ENCODE data around the gene SSUH2. TPM values are rescaled to one million over a fixed set of nuclear protein-coding genes. Genes with fewer than 3 reads are reported as not detected.

Gene SSUH2
- total and polyA plus RNA-seq, 2 experiments from 2014 or later: 19.7 to 21.3 TPM

DNA sequence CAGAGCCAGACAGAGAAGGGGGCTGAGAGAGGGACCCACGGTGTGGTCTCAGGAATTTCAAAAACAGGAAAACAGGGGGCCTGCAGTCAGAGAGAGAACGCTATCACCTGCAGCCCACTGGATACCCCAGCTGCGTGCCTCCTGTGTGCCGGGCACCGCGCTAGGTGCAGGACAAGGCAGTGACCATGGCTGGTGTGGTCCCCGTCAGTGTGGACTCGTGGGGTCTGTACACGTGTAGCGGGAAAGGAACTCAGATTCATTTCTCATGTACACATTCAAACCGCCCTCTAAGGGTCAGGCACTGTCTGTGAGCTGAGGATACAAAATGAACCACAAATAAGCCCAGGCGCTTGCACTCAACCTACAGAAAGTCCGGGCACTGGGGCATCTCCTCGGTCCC is 20.9 kb downstream of the SSUH2 start:
- Histone ChIP-seq H3K27ac (no peak overlapping the region), H3K4me1 (ENCODE audit: insufficient read depth) (peaks cover 16% of the 10 kb centered on the region), H3K9me2 (replicated peaks; ENCODE audit: insufficient read depth) (no peaks in the 10 kb centered on the region), H2AFZ (no peak overlapping the region), H3K36me3 (replicated peaks; ENCODE audit: insufficient read depth, low read depth) (no peaks in the 10 kb centered on the region), H4K20me1 (ENCODE audit: insufficient read depth, poor library complexity, severe bottlenecking) (no peaks in the 10 kb centered on the region), H3K4me2 (no peak overlapping the region), H3K9me3 (ENCODE audit: low read depth) (no peaks in the 10 kb centered on the region), H3K79me2 (no peaks in the 10 kb centered on the region), H3K4me3 (no peak overlapping the region), H3K27me3 (no peaks in the 10 kb centered on the region)
- TF ChIP-seq EZH2phosphoT487 (IDR thresholded peaks at IDR 0.05; ENCODE audit: low read depth, severe bottlenecking, unreplicated experiment) (no peak), CTCF (IDR thresholded peaks at IDR 0.05; ENCODE audit: poor library complexity) (no peak), EZH2 (IDR thresholded peaks at IDR 0.05; ENCODE audit: borderline replicate concordance) (no peak)
- no peak for DNase-seq (ENCODE audit: low spot score)
- WGBS (ENCODE audit: low lambda C conversion rate, missing lambda C conversion rate): 92% methylated on average over 14 of the region's 14 CpGs

DNA sequence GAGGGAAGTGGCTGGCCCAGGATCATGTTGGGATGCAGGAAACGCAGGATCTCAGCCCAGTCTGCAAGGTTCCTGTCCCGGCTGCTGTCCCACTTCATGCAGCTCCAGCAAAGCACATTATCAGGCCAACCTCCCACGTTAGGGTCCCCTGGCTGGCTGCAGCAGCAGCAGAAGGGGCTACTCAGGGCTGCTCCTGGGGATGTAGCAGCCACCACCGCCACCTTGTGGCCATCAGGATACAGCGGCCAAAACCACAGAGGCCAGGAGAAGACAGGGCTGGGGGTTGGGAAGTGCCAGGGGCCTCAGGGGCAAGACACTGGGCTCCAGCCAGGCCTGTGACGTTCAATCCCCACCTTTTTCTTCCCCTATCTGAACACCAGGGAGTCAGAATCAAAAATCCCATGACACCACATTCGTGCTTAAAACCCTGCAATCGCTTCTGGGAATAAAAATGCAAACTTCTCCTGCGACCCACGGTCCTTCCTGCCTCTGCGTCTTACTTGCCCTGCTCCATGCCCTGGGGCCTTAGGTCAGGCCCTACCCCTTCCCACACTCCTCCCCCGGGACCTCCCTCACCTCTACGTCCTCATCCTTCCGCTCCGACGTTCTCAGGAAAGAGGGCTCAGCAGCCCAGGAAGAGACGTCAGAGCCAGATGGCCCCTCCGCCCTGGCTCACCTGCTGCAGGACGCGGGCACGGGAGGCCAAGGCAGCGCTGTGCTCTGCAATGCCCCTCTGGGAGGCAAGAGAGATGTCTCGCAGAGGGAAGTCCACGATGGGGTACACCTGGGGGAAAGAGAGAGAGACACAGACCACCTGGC is 21.5 kb downstream of the SSUH2 start:
- 58% methylated on average over 24 of the region's 24 CpGs for WGBS (ENCODE audit: low lambda C conversion rate, missing lambda C conversion rate)
- Histone ChIP-seq H3K4me2 (no peak overlapping the region), H3K4me3 (no peak overlapping the region), H3K9me2 (replicated peaks; ENCODE audit: insufficient read depth) (no peaks in the 10 kb centered on the region), H3K27me3 (no peaks in the 10 kb centered on the region), H3K9me3 (ENCODE audit: low read depth) (no peaks in the 10 kb centered on the region), H3K4me1 (ENCODE audit: insufficient read depth) (peaks cover 16% of the 10 kb centered on the region), H3K36me3 (replicated peaks; ENCODE audit: insufficient read depth, low read depth) (no peaks in the 10 kb centered on the region), H4K20me1 (ENCODE audit: insufficient read depth, poor library complexity, severe bottlenecking) (no peaks in the 10 kb centered on the region), H2AFZ (no peak overlapping the region), H3K79me2 (no peaks in the 10 kb centered on the region), H3K27ac (no peak overlapping the region)
- DNase-seq (ENCODE audit: low spot score): peak; percentile 87
- TF ChIP-seq CTCF (IDR thresholded peaks at IDR 0.05; ENCODE audit: poor library complexity) (peak; percentile 98), EZH2phosphoT487 (IDR thresholded peaks at IDR 0.05; ENCODE audit: low read depth, severe bottlenecking, unreplicated experiment) (no peak)

- Histone ChIP-seq H3K79me2 (no peaks in the 10 kb centered on the region), H3K36me3 (replicated peaks; ENCODE audit: insufficient read depth, low read depth) (no peaks in the 10 kb centered on the region), H3K4me2 (no peak overlapping the region), H3K27me3 (no peaks in the 10 kb centered on the region), H3K4me3 (no peak overlapping the region), H3K9me2 (replicated peaks; ENCODE audit: insufficient read depth) (no peaks in the 10 kb centered on the region), H3K4me1 (ENCODE audit: insufficient read depth) (peaks cover 16% of the 10 kb centered on the region), H3K9me3 (ENCODE audit: low read depth) (no peaks in the 10 kb centered on the region), H3K27ac (no peak overlapping the region), H2AFZ (no peak overlapping the region), H4K20me1 (ENCODE audit: insufficient read depth, poor library complexity, severe bottlenecking) (no peaks in the 10 kb centered on the region)
- WGBS (ENCODE audit: low lambda C conversion rate, missing lambda C conversion rate): 72% methylated on average over 4 of the region's 4 CpGs
- peak; percentile 42 for DNase-seq (ENCODE audit: low spot score)
- TF ChIP-seq CTCF (IDR thresholded peaks at IDR 0.05; ENCODE audit: poor library complexity) (no peak), EZH2 (IDR thresholded peaks at IDR 0.05; ENCODE audit: borderline replicate concordance) (no peak), EZH2phosphoT487 (IDR thresholded peaks at IDR 0.05; ENCODE audit: low read depth, severe bottlenecking, unreplicated experiment) (no peak)
Measured at GRCh38 chr3:8621872-8622271, 22.7 kb downstream of the SSUH2 start.
